CD4-positive, alpha-beta T cell treated with Interferon alpha-2 for 1 hour (primary cell): ENCODE data around the gene STAT4.

Source experiments
- DNase-seq, 2 donors: peaks; one replicate each; pipeline ENCODE4 v3.0.0-alpha.2; 2020 to 2022

Gene STAT4

GRCh38 chr2:191150600-191151330 lies at the start of gene STAT4:
TSS of gene STAT4 (minus strand) at chr2:191150994. CDS start at chr2:191148203, 2,791 bp downstream.
- DNase-seq: peak; percentile 89 to 93

GRCh38 chr2:191199929-191200512 lies 49.2 kb upstream of the STAT4 start:
- DNase-seq: no peak

- no peak for DNase-seq
Measured at GRCh38 chr2:191198271-191198670, 47.5 kb upstream of the STAT4 start.

- DNase-seq: no peak
Measured at GRCh38 chr2:191197096-191197495, 46.3 kb upstream of the STAT4 start.

- DNase-seq: no peak
Measured at GRCh38 chr2:191195021-191195420, 44.2 kb upstream of the STAT4 start.

GRCh38 chr2:191190861-191191552 lies 40.2 kb upstream of the STAT4 start:
- no peak for DNase-seq

- DNase-seq: no peak
Measured at GRCh38 chr2:191190435-191190834, 39.6 kb upstream of the STAT4 start.

- DNase-seq: peak in 1 of 2 donors; percentile 30
Measured at GRCh38 chr2:191189112-191189635, 38.4 kb upstream of the STAT4 start.

- no peak for DNase-seq
Measured at GRCh38 chr2:191188550-191189093, 37.8 kb upstream of the STAT4 start.

GRCh38 chr2:191187105-191187829 lies 36.5 kb upstream of the STAT4 start:
- no peak for DNase-seq

- DNase-seq: no peak
Measured at GRCh38 chr2:191184457-191184856, 33.7 kb upstream of the STAT4 start.

- DNase-seq: no peak
Measured at GRCh38 chr2:191183516-191183915, 32.7 kb upstream of the STAT4 start.

GRCh38 chr2:191183081-191183480 lies 32.3 kb upstream of the STAT4 start:
- DNase-seq: no peak

GRCh38 chr2:191180713-191181112 lies 29.9 kb upstream of the STAT4 start:
- DNase-seq: no peak

GRCh38 chr2:191180276-191180675 lies 29.5 kb upstream of the STAT4 start:
- no peak for DNase-seq

GRCh38 chr2:191178806-191179514 lies 28.2 kb upstream of the STAT4 start:
- DNase-seq: no peak

GRCh38 chr2:191177751-191178736 lies 27.2 kb upstream of the STAT4 start:
- no peak for DNase-seq

GRCh38 chr2:191176801-191177438 lies 26.1 kb upstream of the STAT4 start:
- no peak for DNase-seq

- DNase-seq: no peak
Measured at GRCh38 chr2:191176305-191176704, 25.5 kb upstream of the STAT4 start.

- no peak for DNase-seq
Measured at GRCh38 chr2:191174442-191174841, 23.6 kb upstream of the STAT4 start.
